Liver (tissue), 3 donors: ENCODE results near the gene SESTD1.
"Not testable (repeated sequence)": the region's sequence is repeated elsewhere in the genome, so short reads cannot be mapped to it uniquely, and the experiment has no call there.

ENCODE experiments used
- RAD21 ChIP-seq, 2 donors: IDR thresholded peaks; 2 replicates each; pipeline ENCODE4 v1.6.1; 2016; ENCODE audit warnings: antibody characterized with exemption in 2 of 2, mild to moderate bottlenecking in 2 of 2
- TAF1 ChIP-seq: conservative IDR thresholded peaks from 2 replicates; pipeline ENCODE4 v1.6.1; 2016; ENCODE audit warnings: antibody characterized with exemption, mild to moderate bottlenecking
- YY1 ChIP-seq: IDR thresholded peaks from 2 replicates; pipeline ENCODE4 v1.6.1; 2016; ENCODE audit warnings: antibody characterized with exemption, mild to moderate bottlenecking
- TF ChIP-seq, protein P1 (sequence below): fragments of 150-350 bp; IDR thresholded peaks from 2 replicates; pipeline ENCODE4 v1.5.1; 2017; ENCODE audit warnings: improper control_type of control experiment, low read depth, low read length; ENCODE audit not compliant: missing input control
- TF ChIP-seq, protein P2 (sequence below): IDR thresholded peaks from 2 replicates; pipeline ENCODE4 v1.6.1; 2016; ENCODE audit warnings: antibody characterized with exemption
- donor health status: healthy.
- donor health status: healthy.

GRCh38 chr2:179245843-179246242 lies 18.8 kb downstream of the SESTD1 start:
- TF ChIP-seq, protein P1, sequence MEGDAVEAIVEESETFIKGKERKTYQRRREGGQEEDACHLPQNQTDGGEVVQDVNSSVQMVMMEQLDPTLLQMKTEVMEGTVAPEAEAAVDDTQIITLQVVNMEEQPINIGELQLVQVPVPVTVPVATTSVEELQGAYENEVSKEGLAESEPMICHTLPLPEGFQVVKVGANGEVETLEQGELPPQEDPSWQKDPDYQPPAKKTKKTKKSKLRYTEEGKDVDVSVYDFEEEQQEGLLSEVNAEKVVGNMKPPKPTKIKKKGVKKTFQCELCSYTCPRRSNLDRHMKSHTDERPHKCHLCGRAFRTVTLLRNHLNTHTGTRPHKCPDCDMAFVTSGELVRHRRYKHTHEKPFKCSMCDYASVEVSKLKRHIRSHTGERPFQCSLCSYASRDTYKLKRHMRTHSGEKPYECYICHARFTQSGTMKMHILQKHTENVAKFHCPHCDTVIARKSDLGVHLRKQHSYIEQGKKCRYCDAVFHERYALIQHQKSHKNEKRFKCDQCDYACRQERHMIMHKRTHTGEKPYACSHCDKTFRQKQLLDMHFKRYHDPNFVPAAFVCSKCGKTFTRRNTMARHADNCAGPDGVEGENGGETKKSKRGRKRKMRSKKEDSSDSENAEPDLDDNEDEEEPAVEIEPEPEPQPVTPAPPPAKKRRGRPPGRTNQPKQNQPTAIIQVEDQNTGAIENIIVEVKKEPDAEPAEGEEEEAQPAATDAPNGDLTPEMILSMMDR = not testable (repeated sequence)
- not testable (repeated sequence) for TF ChIP-seq TAF1; YY1; RAD21 (IDR thresholded peaks at IDR 0.05)
- TF ChIP-seq, protein P2, sequence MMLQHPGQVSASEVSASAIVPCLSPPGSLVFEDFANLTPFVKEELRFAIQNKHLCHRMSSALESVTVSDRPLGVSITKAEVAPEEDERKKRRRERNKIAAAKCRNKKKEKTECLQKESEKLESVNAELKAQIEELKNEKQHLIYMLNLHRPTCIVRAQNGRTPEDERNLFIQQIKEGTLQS = not testable (repeated sequence)
